HG02938 (cell line): ENCODE data around the gene MICB.
A peak's percentile ranks its signal among the peaks of the same experiment; 100 is the strongest.
"Not testable (repeated sequence)": the region's sequence is repeated elsewhere in the genome, so short reads cannot be mapped to it uniquely, and the experiment has no call there.

Source experiments
- ATAC-seq: cut with Tn5 transposase; IDR thresholded peaks from one replicate; pipeline ENCODE4 v1.9.1; 2021; ENCODE audit warnings: mild to moderate bottlenecking, moderate library complexity; ENCODE audit not compliant: unreplicated experiment

Gene MICB

DNA sequence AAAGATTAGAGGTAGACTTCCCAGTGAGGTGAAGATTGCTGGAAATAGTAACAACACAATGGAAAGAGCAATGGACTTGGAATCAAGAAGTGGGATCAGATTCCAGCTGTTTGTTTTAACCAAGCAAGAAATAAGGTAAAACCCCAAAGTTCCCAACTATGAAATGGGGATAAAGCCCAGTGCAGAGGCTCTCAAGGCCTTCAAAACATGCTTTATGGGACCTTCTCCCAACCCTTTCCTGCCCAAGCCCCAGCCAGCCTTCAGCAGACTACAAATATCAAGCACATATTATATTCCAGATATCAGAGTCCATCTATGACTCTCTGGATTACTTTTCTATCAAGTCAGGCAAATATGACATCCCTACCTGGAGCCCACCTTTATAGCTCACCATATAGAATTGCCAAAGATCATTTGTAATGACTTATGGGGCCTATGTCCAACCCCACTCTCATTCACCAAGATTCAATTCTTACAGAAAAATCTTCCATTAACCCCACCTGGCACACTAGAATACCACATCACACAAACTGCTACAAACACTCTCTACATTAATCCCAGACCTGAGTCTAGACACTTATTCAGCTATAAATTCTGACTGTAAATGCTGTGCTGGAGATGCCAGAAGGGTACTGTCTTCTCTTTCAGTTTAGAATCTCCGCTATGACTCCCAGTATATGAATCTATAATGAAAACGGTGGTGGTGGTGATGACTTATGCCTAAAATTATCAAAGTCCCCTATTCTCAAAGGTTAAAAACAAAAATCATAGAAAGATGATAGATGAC, 37.8 kb downstream of the MICB start:
- ATAC-seq, result no peak

DNA sequence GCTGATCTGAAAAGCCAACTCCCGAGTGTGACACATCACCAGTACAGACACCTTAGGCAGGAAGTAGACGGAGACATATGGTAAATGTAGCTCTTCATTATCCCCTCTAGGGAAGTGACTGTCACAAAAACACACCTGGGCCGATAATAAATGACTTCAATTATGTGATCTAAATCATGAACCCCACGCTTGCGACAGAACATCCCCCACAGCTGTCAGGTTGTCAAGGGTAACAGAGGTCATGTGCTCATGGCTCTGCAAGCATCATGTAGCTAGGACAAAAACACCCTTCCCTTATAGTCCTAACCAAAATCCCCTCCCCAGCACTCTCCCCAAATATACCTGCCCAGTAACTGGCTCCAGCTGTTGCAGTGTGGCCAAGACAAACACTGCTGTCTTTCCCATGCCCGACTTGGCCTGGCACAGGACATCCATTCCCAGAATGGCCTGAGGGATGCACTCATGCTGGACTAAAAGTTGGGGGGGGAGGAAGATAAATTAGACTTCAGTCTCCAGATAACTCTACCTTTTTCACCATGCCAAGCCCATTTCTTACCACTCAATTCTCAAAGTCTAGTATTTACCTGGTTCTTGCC, 41.0 kb downstream of the MICB start:
- no peak for ATAC-seq

DNA sequence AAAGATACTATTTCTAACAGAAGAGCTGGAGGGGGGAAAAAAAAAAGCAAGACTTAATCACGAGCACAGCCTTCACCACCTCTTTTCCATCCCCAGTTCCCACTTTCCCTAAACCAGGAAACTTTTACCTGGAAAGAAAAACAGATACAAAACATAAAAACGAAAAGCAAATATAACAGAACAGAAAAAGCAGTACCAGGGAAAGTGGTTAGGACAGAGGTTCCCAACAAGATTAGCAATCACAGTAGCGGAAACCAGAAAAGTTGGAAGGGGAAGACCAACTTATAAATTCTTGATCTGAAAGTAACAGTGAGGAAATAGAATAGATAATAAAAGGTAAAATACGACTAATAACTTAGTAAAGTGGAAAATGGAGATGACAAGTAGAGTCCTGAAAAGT, 42.7 kb downstream of the MICB start:
- ATAC-seq, result no peak

DNA sequence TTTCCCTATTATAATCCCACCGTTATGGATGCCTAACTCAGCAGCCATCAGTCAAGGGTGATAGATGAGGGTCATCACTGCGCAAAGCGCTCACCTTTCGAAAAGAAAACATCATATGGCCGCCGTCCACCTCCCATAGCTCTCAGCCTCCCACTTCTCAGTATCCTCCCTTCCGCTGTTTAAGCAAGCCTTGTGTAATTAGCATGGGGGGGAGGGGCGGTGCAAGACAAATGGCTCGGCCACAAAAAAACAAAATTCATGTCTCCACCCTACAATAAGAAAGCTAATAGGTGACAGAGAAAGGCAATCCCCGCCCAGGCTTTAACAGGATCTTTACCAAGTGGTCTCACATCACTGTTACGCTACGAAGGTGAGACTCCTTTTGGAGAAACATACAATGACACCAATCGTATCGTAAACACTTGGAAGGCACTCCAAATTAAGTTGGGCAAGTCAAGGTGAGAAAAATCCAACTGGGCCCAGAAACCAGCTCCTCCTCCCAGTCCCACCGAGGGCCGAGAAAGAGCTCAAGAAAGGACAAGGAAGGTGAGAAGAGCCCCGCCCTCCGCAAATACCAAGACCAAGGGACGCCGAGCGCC, 43.2 kb downstream of the MICB start:
- no peak for ATAC-seq

DNA sequence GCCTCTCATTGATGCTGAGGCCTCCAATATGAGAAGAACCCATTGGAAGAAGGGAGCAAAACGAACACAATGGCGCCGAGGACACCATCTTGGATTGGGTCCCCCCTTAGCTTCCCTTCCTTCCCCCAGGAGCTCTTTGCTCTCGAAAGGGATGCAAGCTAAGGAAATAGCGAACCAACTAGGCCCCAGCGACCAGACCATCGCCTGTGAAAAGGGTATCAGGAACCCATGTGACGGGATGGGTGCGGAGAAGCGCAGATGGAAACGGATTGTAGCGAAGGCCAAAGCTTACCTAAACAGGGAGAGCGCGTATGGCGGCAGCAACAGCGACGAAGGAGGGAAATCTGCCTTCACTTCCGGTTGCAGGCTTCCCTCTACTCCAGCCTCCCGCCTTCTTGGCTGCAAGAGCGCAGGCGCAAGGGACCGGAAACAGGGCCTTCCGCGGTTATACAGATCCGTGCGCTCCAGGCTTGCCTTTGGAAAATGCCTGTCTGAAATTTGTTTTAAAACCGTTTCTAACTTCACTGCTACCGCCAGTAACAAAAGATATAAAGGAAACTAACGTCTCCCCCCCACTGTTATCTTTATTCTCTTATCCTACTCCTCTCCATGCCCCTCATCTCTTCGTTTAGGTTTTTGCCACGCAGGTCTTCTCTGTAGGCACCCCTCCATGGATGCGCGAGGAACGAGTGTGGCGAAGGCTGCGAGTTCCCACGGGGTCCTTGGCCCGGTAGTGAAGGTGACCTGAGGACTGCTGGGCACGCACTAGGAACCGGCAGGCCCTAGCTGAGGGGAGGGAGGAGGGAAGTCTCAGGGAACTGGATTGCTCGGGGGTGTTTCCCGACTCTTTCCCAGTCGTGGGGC, 43.9 kb downstream of the MICB start, which contains the start of gene DDX39B:
TSS of gene DDX39B (minus strand) at position 346 of the 864 bp plus-strand sequence. CDS start 1,471 bp downstream, outside the sequence.
- ATAC-seq, result peak; percentile 61

DNA sequence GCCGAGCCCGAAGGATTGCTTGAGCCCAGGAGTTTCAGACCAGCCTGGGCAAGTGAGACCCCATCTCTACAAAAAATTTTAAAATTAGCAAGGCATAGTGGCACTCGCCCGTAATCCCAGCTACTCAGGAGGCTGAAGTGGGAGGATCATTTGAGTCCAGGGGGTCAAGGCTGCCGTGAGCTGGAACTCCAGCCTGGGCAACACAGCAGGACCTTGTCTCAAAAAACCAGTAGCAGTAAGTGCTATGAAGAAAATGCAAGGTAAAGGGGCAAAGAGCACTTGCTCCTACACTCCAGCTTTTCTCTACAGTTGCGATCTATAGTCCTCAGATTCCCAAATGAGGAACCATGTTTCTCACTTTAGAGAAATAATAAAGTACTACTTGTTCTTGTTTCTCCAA, 45.7 kb downstream of the MICB start:
- ATAC-seq, result no peak

DNA sequence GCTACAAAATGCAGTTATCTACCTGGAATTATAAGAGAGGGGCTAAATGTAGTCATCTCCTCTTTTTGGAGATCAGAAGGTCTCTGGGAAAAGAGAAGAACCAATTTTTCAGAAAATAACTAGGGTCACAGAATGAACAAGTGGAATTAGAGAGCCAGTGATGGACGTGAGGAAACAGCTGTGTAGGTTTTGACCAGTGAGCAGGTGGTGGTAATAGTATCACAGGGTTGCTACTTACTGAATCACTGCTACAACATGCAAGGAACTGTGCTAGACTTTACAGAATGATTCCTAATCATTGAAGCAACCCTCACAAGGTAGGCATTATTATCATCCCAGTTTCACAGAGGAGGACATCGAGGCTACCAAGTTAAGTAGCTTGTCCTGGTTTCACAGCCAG, 46.7 kb downstream of the MICB start:
- ATAC-seq, result no peak

DNA sequence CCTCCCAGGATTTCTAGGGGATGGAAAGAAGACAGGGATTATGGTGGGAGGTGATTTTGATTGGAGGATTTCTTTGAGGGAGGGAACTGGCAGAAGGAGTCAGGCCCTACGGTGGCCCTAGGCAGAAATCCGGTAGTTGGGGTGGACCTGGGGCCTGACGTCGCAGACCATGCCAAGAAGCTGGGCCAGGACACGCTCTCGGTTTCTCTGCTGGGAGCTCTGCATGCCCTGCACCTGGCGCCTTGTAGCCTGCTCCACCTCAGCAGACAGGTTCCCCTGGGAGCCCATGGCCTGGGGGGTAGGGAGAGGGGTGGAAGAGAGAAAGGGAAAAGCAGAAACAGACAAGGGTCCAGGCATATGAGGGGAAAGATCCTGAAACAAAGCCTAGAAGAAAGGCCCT, 47.3 kb downstream of the MICB start:
- no peak for ATAC-seq

DNA sequence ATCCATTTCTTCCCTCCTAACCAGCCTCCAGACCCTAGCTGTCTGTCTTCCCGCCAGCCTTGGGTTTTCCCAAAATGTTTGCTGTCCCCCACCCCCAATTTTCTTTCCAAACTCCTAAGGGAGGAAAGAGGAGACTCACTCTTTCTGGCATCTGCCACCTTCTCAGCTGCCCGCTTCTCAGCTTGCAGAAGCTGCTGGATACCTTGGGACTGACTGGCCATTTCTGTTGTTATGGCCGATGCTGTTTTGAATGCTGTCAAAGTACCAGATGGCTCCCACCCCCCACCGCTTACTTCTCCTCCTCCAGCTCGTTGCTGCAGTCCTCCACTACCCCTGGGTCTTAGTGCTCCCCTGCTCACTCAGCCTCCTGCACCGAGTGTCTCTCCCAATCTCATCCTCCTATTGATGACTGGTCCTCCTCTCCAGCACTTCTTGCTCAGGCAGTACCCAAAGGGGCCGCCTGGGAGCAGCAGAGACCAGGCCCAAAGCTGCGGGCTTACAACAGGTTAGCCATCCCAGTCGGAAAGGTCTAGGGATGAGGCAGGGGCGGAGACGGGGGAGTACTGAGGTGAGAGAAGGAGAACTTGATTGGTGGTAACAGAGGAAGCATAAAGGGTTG, 48.5 kb downstream of the MICB start, which contains the start of gene ATP6V1G2:
TSS of gene ATP6V1G2 (minus strand) at position 270 of the 619 bp plus-strand sequence. CDS start at position 221, 49 bp downstream.
- ATAC-seq, result peak; percentile 38

DNA sequence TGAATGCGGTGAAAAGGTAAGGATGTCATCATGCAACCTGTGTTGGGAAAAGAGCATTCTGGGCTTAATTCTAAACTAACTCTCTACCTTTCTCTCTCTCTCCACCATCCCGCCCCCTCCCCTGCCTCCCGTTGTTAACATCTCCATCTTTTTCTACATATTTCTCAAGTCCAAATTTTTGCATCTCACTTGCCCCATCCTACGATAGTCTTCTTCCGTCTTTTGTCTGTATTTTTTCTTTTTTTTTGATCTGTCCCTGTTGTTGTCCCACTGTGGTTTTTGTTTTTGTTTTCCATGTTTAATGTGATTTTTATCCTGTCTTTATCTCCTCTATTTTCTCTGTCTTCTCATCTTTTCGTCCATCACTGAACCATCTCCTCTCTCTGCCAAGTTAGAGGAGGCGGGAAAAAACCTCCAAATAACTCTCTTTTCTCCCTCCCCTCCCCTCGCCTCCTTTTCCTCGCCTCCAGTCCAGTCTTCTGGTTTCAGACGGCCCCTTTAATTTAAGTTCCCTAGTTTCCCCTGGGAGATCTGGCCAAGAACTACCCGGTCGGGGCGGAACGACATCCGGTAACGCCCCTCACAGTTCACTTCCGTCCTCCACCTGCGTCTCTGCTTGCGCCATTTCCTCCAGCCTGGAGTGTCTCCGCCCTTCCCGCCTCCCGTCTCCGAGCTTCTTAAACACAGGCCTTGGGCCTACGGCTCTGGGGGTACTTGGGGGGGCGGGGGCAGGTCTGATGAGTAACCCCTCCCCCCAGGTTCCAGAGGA, 49.2 kb downstream of the MICB start, which contains the start of gene NFKBIL1:
TSS of gene NFKBIL1 (plus strand) at position 651 of the 769 bp plus-strand sequence. CDS start at position 738, 87 bp downstream.
- peak; percentile 63 for ATAC-seq

DNA sequence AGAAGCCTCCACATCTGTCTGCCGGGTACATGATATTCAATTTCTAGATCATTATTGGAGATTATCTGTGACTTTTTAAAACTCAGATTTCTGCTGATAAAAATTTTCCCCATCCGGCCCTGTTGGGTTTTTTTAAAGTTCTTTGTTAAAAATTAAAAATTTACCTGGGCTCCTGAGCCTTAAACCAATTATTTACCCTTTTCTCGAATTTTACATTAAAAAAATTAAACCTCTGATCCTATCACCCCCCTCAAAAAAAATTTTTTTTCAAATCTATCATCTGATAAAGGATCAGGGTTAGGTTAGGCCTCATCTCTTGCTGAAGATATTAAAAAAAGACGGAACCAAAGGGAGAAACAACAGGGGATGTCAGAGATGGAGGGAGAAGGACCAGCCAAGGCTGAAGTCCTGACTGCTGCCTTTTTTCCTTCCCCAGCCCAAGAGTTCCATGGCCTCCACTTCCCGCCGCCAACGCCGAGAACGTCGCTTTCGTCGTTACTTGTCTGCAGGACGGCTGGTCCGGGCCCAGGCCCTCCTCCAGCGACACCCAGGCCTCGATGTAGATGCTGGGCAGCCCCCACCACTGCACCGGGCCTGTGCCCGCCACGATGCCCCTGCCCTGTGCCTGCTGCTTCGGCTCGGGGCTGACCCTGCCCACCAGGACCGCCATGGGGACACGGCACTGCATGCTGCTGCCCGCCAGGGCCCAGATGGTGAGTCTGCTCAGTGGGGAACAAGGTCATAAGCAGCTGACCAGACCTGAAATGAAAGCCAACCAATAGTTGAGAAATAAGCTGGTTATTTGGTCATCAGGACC, 50.0 kb downstream of the MICB start:
- ATAC-seq, result no peak

DNA sequence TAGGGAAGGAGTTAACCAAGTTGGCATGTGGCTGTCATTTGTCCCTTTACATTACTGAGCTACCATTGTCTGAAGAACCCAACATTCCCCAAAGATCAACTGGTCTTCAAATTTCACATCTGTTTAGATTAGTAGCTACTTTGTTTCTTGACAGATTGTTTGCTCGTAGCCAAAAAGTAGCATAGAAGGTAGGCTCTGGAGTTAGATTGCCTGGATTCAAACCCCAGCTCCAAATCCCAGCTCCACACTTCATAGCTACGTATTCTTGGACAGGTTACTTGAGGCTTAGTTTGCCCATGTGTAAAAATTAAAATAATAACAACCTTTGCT, 50.6 kb downstream of the MICB start:
- no peak for ATAC-seq

DNA sequence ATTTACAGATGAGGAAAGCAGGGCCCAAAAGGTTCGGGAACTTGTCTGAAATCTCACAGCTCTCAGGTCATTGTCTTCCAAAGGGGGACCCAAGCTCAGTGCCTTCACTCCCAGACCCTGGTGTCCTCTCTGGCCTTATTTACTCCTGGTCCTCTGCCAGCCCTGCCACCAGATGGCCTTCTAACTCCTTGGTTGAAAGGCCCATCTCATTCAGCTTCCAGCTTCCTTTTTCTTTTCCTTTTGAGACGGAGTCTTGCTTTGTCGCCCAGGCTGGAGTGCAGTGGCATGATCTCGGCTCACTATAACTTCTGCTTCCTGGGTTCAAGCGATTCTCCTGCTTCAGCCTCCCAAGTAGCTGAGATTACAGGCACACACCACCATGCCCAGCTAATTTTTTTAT, 53.4 kb downstream of the MICB start:
- not testable (repeated sequence) for ATAC-seq

DNA sequence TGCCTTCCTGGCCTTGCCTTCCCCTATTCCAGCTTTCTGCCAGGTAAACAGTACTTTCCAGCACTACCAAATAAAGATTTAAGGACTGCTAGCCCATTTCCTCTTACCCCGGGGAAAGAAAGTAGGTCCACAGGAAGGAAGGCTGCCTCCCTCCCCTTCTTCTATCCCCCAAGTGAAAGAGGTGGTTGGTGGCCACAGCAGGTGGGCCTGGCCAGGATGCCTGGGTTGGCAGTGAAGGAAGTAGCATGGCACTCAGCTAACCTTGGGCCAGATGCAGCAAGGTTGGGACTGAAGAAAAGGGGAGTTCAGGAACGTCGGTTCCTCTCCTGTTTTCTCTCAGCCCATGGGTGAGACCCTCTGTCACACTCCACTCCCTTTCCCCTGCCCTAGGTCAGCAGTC, 58.4 kb downstream of the MICB start:
- no peak for ATAC-seq

DNA sequence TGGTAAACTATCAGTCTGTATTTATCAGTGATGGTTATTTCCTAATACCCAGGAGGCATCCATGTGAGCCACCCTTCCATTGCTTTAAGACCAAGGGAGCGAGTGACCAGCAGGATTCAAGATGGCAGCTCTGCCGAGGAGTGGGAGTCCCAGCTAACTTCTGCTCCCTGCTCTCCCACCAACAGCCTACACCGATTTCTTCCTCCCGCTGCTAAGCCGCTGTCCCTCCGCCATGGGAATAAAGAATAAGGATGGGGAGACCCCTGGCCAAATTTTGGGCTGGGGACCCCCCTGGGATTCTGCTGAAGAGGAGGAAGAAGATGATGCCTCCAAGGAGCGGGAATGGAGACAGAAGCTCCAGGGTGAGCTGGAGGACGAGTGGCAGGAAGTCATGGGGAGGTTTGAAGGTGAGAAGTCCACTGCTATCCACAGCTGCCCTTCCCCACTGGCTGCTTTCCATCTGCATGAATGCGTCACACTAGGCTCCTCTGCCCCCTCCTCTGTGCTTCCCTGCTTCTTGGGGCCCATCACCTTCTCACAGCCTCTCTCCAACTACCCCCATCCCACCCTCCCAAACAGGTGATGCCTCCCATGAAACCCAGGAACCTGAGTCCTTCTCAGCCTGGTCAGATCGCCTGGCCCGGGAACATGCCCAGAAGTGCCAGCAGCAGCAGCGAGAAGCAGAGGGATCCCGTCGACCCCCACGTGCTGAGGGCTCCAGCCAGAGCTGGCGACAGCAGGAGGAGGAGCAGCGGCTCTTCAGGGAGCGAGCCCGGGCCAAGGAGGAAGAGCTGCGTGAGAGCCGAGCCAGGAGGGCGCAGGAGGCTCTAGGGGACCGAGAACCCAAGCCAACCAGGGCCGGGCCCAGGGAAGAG, 59.7 kb downstream of the MICB start:
- no peak for ATAC-seq

DNA sequence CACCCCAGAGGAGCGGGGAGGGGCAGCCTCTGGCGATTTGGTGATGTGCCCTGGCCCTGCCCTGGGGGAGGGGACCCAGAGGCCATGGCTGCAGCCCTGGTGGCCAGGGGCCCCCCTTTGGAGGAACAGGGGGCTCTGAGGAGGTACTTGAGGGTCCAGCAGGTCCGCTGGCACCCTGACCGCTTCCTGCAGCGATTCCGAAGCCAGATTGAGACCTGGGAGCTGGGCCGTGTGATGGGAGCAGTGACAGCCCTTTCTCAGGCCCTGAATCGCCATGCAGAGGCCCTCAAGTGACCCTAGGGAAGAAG, 60.3 kb downstream of the MICB start:
- ATAC-seq, result no peak

DNA sequence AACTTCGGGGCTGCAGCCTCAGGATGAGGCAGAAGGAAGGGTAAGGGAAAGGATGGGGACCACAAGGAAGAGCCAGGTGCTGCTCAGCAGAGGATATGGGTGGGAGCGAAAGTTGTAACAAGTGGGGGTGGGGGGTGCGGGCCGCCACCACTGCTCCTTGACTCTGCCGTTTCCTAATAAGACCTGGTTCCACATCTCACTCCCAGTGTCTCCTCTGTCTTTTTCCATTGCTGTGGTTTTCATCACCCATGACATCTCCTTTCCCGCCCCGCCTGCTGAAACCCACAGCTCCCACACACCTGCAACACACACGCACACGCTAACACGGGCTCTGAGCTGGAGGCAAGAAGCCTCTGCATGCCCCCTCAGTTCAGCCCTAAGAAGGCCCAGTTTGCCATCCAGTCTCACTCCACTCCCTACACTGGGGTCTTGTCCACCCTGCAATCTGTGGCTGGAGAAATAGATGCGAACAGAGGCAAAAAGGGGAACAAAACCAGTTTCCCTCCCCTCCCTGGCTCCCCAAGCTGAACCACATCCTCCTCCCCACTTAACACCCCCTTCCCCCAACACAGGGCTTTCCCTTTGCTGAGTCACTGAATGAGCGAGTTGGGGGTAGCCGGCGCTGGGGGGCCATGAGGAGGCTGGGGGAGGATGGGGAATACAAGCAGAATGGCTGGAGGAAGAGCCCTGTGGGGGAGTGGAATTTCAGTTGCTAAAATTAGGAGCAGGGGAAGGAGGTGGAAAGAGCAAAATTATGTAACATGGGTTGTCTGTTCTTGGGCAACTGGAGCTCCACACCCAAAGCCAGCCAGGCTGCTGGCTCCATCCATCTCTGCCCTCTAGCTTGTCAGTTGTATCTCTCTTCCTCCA, 60.9 kb downstream of the MICB start:
- ATAC-seq, result no peak
